Calu3 (cell line): ENCODE data around the gene AKAP11. TPM values are rescaled to one million over a fixed set of nuclear protein-coding genes. Genes with fewer than 3 reads are reported as not detected.

Source experiments
- BruUV-seq: library from RNA; stranded (reverse); fragments of 400-500 nt; replicated peaks from 2 replicates; lab custom pipeline; 2021; lab: Mats Ljungman, UMichigan
- CTCF ChIA-PET: fragments of 300-600 bp; sonication (Branson Sonifier 250); formaldehyde crosslinking; loops from one replicate; lab custom pipeline; 2022; ENCODE audit warnings: antibody characterized with exemption; lab: Charles Lee
- DNase-seq: peaks from one replicate; pipeline ENCODE4 v3.0.0; 2022
- H3K27ac Mint-ChIP-seq: one replicate; pipeline ENCODE4 v1.8.0; 2022; ENCODE audit warnings: mixed read lengths; ENCODE audit not compliant: unreplicated experiment
- H3K27me3 Mint-ChIP-seq: one replicate; pipeline ENCODE4 v1.8.0; 2022; ENCODE audit warnings: mixed read lengths; ENCODE audit not compliant: unreplicated experiment
- H3K36me3 Mint-ChIP-seq: one replicate; pipeline ENCODE4 v1.8.0; 2022; ENCODE audit warnings: mild to moderate bottlenecking, moderate library complexity, mixed read lengths; ENCODE audit not compliant: insufficient read depth, unreplicated experiment
- H3K4me1 Mint-ChIP-seq: one replicate; pipeline ENCODE4 v1.8.0; 2022; ENCODE audit warnings: mild to moderate bottlenecking, low read depth, mixed read lengths; ENCODE audit not compliant: unreplicated experiment
- H3K4me3 Mint-ChIP-seq: one replicate; pipeline ENCODE4 v1.8.0; 2022; ENCODE audit warnings: mild to moderate bottlenecking, low read depth, moderate library complexity, mixed read lengths; ENCODE audit not compliant: unreplicated experiment
- H3K9me3 Mint-ChIP-seq: one replicate; pipeline ENCODE4 v1.8.0; 2022; ENCODE audit warnings: low read depth, mixed read lengths; ENCODE audit not compliant: unreplicated experiment
- CTCF ChIP-seq: fragments of 200-600 bp; IDR thresholded peaks from one replicate; pipeline ENCODE4 v1.8.0; 2022; ENCODE audit warnings: antibody characterized with exemption; ENCODE audit not compliant: unreplicated experiment
- intact Hi-C: fragments of 100-400 bp; cut with micrococcal nuclease; formaldehyde crosslinking; loops from one replicate; pipeline ENCODE4 v1.10.0; 2022; ENCODE audit not compliant: unreplicated experiment
- total RNA-seq: library from RNA; stranded (reverse); gene quantifications from 2 replicates; pipeline ENCODE4 v1.2.3, GENCODE V29; 2022

The AKAP11 gene
- total RNA-seq, 1 experiment from 2014 or later: 14.2 TPM

GRCh38 chr13:42228527-42228926 is 43.4 kb upstream of the AKAP11 start:
- Mint-ChIP-seq H3K4me3 (no peak overlapping the region), H3K36me3 (peaks cover 5% of the 10 kb centered on the region), H3K27me3 (no peaks in the 10 kb centered on the region), H3K27ac (no peak overlapping the region), H3K9me3 (no peaks in the 10 kb centered on the region), H3K4me1 (no peaks in the 10 kb centered on the region)
- CTCF ChIA-PET: no interaction called here
- intact Hi-C loops: no loop called here
- no peak for TF ChIP-seq CTCF
- BruUV-seq: no TSS peak
- no peak for DNase-seq

- H3K9me3 Mint-ChIP-seq: no peaks in the 10 kb centered on the region
- H3K27ac Mint-ChIP-seq: no peak overlapping the region
- H3K27me3 Mint-ChIP-seq: no peaks in the 10 kb centered on the region
- BruUV-seq: no TSS peak
- DNase-seq: no peak
- TF ChIP-seq CTCF: no peak
- CTCF ChIA-PET: no interaction called here
- peaks cover 5% of the 10 kb centered on the region for H3K36me3 Mint-ChIP-seq
- intact Hi-C loops: no loop called here
- no peak overlapping the region for H3K4me3 Mint-ChIP-seq
- no peaks in the 10 kb centered on the region for H3K4me1 Mint-ChIP-seq
Observed at GRCh38 chr13:42229287-42229686, 42.7 kb upstream of the AKAP11 start.

- no peaks in the 10 kb centered on the region for H3K27me3 Mint-ChIP-seq
- no peak for DNase-seq
- BruUV-seq: no TSS peak
- no peaks in the 10 kb centered on the region for H3K9me3 Mint-ChIP-seq
- peaks cover 5% of the 10 kb centered on the region for H3K36me3 Mint-ChIP-seq
- no peak overlapping the region for H3K27ac Mint-ChIP-seq
- CTCF ChIA-PET: no interaction called here
- no peaks in the 10 kb centered on the region for H3K4me1 Mint-ChIP-seq
- intact Hi-C loops: no loop called here
- no peak overlapping the region for H3K4me3 Mint-ChIP-seq
- no peak for TF ChIP-seq CTCF
Observed at GRCh38 chr13:42232671-42233070, 39.3 kb upstream of the AKAP11 start.

DNA sequence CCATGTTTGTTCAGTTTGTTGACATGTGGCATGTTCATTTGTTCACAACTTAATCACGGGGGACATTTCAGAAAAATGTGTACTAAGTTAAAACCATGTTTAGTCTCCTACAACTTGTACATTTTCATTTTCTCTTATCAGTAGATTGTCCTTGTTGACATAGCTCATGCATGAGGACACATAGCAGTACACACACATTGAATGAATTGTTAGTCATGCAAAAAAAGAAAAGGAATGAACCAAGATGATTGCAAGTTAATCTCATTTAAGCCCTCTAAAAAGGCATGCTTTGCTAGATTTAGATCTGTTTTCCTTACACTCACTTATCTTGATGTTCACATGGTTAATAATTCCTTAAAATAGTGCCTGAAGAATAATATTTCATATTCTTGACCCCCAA is 38.2 kb upstream of the AKAP11 start:
- no peaks in the 10 kb centered on the region for H3K9me3 Mint-ChIP-seq
- no peak for TF ChIP-seq CTCF
- no TSS peak for BruUV-seq

More for the DNA sequence above, 38.2 kb upstream of the AKAP11 start:
- intact Hi-C loops: no loop called here
- Mint-ChIP-seq H3K4me3 (no peak overlapping the region), H3K27ac (no peak overlapping the region), H3K4me1 (no peaks in the 10 kb centered on the region), H3K27me3 (no peaks in the 10 kb centered on the region), H3K36me3 (no peaks in the 10 kb centered on the region)
- DNase-seq: no peak
- CTCF ChIA-PET: no interaction called here
